ENCODE data around the gene HIVEP3. TPM values are rescaled to one million over a fixed set of nuclear protein-coding genes. Genes with fewer than 3 reads are reported as not detected.
A peak's percentile ranks its signal among the peaks of the same experiment; 100 is the strongest.

The HIVEP3 gene
- total RNA-seq, 3 donors from 2014 or later, result 4.9 to 6.5 (median 6.1) TPM

- ATAC-seq, result peak; percentile 44
- no peak for TF ChIP-seq CTCF (IDR thresholded peaks at IDR 0.05)
- H3K36me3 ChIP-seq (ENCODE audit: low read depth), result no peaks in the 10 kb centered on the region
- no peak overlapping the region for H3K4me3 ChIP-seq
- intact Hi-C loops (cut with DNase I, micrococcal nuclease), result no loop called here
- peaks cover 3% of the 10 kb centered on the region for H3K4me1 ChIP-seq (ENCODE audit: low read depth)
- no peaks in the 10 kb centered on the region for H3K9me3 ChIP-seq
- no peak for DNase-seq
Measured at GRCh38 chr1:41673806-41674205, 244.9 kb downstream of the HIVEP3 start.

GRCh38 chr1:41673378-41673777 lies 245.3 kb downstream of the HIVEP3 start:
- H3K36me3 ChIP-seq (ENCODE audit: low read depth), result no peaks in the 10 kb centered on the region
- TF ChIP-seq CTCF (IDR thresholded peaks at IDR 0.05), result no peak
- DNase-seq (peak in 1 of 3 donors; percentile 29), ATAC-seq (peak; percentile 78)
- no peak overlapping the region for H3K4me3 ChIP-seq
- intact Hi-C loops (cut with DNase I, micrococcal nuclease), result no loop called here
- peaks cover 3% of the 10 kb centered on the region for H3K4me1 ChIP-seq (ENCODE audit: low read depth)
- H3K9me3 ChIP-seq, result no peaks in the 10 kb centered on the region

- TF ChIP-seq CTCF (IDR thresholded peaks at IDR 0.05), result no peak
- ATAC-seq (no peak), DNase-seq (no peak)
- no peaks in the 10 kb centered on the region for H3K36me3 ChIP-seq (ENCODE audit: low read depth)
- intact Hi-C loops (cut with DNase I, micrococcal nuclease), result no loop called here
- H3K4me1 ChIP-seq (ENCODE audit: low read depth), result peaks cover 3% of the 10 kb centered on the region
- H3K9me3 ChIP-seq, result no peaks in the 10 kb centered on the region
- no peak overlapping the region for H3K4me3 ChIP-seq
Measured at GRCh38 chr1:41672641-41673361, 245.9 kb downstream of the HIVEP3 start.

- intact Hi-C loops (cut with DNase I, micrococcal nuclease), result no loop called here
- ATAC-seq, result no peak
- no peaks in the 10 kb centered on the region for H3K36me3 ChIP-seq (ENCODE audit: low read depth)
- peaks cover 3% of the 10 kb centered on the region for H3K4me1 ChIP-seq (ENCODE audit: low read depth)
- no peak for DNase-seq
- H3K4me3 ChIP-seq, result no peak overlapping the region
- H3K9me3 ChIP-seq, result no peaks in the 10 kb centered on the region
- TF ChIP-seq CTCF (IDR thresholded peaks at IDR 0.05), result no peak
Measured at GRCh38 chr1:41672173-41672572, 246.5 kb downstream of the HIVEP3 start.

GRCh38 chr1:41671116-41671755 lies 247.5 kb downstream of the HIVEP3 start:
- no peak overlapping the region for H3K4me3 ChIP-seq
- intact Hi-C loops (cut with DNase I, micrococcal nuclease), result no loop called here
- ATAC-seq (no peak), DNase-seq (no peak)
- no peak for TF ChIP-seq CTCF (IDR thresholded peaks at IDR 0.05)
- no peaks in the 10 kb centered on the region for H3K9me3 ChIP-seq
- H3K4me1 ChIP-seq (ENCODE audit: low read depth), result peaks cover 3% of the 10 kb centered on the region
- no peaks in the 10 kb centered on the region for H3K36me3 ChIP-seq (ENCODE audit: low read depth)

Data from mucosa of descending colon (tissue), 3 donors.